NCI-H1092 treated with DMSO at 0.1 percent for 48 hours (cell line): ENCODE measurements around the gene NTNG1.
A peak's percentile ranks its signal among the peaks of the same experiment; 100 is the strongest.
"Not testable (repeated sequence)": the region's sequence is repeated elsewhere in the genome, so short reads cannot be mapped to it uniquely, and the experiment has no call there.

Experiments used
- DNase-seq: peaks from one replicate; lab custom pipeline; 2025; lab: John Stamatoyannopoulos, UW

Gene NTNG1

GRCh38 chr1:107140703-107141490 is at the start of gene NTNG1:
Gene NTNG1, plus strand, starts transcription at chr1:107141039.
- DNase-seq: no peak

- no peak for DNase-seq
Observed at GRCh38 chr1:107091418-107091817, 49.4 kb upstream of the NTNG1 start.

DNA sequence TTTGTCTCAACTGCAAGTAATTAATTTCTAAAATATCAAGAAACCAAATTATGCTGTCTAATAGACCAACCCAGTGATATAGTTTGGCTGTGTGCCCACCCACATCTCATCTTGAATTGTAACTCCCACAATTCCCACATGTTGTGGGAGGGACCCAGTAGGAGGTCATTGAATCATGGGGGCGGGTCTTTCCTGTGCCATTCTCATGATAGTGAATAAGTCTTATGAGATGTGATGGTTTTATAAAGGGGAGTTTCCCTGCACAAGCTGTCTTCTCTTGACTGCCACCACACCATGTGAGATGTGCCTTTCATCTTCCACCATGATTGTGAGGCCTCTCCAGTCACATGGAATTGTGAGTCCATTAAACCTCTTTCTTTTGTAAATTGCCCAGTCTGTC is 47.4 kb upstream of the NTNG1 start:
- DNase-seq: not testable (repeated sequence)

DNA sequence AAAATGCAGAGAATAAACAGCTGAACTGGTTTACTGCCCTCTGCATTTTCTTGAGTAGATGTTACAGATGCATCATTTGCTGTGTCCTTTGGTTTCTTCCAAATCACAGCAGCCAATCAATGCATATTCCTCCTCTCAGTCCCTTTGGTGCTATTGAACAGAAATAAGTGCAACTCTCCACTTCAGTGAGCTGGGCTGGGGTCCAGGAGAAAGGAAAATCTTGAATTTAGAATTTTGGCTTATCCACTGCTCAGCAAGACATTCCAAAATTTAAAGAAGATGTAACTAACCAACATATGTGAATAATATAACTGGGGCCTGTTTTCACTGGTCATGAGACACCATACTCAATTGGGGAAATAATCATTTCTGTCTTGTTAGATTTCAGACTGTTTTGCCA is 45.2 kb upstream of the NTNG1 start:
- no peak for DNase-seq

DNA sequence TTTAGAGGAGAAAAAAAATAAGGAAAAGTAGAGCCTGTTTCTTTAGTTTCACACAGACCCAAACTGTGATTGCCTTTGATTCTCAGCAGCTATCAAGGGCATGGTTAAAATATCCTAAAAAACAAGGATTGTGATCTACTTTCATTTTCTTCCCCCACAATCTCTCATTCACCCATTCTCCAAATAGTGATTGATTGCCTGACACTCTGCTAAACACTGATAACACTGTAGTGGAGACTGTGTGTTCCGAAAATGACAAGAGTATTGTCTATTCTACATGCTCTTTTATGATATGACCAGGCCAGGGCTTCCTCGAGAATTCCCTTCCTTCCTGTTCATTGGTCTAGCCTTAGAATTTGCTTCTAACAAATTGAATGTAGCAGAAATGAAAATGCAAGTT is 44.1 kb upstream of the NTNG1 start:
- DNase-seq: no peak

GRCh38 chr1:107098961-107099360 is 41.9 kb upstream of the NTNG1 start:
- no peak for DNase-seq

GRCh38 chr1:107100331-107100984 is 40.4 kb upstream of the NTNG1 start:
- DNase-seq: no peak

GRCh38 chr1:107105914-107106313 is 34.9 kb upstream of the NTNG1 start:
- DNase-seq: no peak

DNA sequence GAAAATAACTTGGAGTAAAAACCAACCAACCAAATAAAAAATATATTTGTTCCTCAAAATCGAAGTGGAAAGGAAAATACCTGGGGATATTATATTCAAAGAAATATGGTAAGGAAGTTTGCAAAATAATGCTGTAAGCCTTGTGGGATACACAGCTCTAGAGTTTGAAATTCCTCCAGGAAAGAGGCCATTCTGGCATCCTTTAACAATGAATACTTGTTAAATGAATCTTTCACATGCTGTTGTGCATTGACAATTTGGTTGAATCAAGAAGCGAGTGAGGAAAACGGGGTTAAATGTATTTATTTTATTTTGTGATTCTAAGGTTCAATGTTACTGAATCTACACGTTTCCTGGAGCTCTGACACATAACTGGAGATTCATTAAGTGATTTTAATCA is 30.5 kb upstream of the NTNG1 start:
- no peak for DNase-seq

DNA sequence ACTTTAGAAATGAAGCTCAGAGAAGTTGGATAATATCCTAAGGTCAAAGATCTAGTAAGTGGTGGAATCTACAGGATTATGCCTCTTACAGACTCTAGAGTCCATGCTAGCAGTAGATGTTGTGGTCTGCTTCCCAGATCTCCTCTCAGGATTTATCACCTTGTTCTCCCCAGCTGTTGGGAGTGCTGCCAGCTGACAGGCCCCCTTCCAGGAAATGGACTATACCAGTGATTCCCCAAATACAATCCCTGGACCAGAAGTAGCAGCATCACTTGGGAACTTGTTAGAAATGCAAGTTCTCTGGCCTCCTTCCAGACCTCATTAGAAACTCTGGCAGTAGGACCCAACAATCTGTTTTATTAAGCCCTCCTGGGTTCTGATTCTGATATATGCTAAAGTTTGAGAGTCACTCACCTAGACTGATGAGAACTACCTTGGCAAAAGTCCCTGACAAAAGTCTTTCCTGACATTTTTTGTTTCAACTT is 24.5 kb upstream of the NTNG1 start:
- no peak for DNase-seq

GRCh38 chr1:107122225-107122624 is 18.6 kb upstream of the NTNG1 start:
- DNase-seq: no peak

GRCh38 chr1:107123741-107124140 is 17.1 kb upstream of the NTNG1 start:
- DNase-seq: no peak

DNA sequence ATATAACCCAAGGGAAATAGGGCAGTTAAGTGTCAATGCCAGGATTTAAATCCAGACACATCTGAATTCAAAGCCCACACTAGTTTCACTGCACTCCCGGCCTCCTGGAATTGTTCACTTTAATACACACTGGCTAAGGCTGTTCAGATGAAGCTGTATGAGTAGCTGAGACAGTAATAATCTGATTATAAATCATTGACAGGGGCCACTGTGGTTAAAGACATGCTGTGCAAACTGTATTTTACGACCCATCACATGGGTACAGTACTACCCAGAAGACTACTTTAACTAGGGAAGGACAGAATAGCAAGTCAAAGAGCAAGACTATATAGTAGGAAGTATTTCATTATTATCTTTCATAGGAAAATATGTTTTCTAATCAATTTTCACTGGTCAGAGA is 16.1 kb upstream of the NTNG1 start:
- no peak for DNase-seq

GRCh38 chr1:107132195-107132594 is 8.6 kb upstream of the NTNG1 start:
- DNase-seq: no peak

GRCh38 chr1:107132780-107133179 is 8.1 kb upstream of the NTNG1 start:
- DNase-seq: no peak

DNA sequence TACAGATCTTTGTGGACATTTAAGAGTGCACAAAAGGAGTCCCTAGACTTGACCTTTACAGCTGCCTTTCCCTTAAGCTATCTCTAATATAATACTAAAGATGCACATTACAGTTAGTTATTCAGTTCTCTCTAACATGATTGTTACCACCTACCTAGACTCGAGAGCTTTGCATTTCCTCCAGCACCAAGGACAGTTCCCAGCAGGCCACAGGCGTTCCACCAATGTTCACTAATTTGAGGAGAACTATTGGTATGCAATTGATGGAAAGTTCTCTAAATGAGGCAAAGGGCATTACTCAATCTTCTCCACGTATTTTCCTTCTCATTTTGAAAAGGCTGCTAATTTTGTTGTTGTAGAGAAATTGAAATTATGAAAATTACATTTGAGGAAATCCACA is 5.4 kb upstream of the NTNG1 start:
- DNase-seq: no peak

DNA sequence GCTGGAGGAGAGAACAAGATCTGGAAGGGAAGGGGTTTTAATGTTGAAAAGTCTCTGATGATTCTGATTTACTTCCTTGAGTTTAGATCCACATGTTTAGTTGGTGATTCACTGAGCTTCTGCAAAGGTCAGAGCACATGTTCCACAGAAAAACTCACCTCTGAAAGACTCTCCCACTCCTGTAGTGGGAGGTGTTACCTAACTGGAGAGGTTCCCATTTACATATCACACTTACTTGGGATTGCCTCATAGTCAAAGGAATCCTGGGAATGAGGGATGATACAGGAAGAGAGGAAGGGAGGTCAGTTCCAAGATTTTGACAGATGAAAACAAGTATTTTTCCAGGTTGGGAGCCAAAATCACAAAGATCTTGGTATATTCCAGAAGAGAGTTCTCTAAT is 2.7 kb upstream of the NTNG1 start:
- DNase-seq: no peak

DNA sequence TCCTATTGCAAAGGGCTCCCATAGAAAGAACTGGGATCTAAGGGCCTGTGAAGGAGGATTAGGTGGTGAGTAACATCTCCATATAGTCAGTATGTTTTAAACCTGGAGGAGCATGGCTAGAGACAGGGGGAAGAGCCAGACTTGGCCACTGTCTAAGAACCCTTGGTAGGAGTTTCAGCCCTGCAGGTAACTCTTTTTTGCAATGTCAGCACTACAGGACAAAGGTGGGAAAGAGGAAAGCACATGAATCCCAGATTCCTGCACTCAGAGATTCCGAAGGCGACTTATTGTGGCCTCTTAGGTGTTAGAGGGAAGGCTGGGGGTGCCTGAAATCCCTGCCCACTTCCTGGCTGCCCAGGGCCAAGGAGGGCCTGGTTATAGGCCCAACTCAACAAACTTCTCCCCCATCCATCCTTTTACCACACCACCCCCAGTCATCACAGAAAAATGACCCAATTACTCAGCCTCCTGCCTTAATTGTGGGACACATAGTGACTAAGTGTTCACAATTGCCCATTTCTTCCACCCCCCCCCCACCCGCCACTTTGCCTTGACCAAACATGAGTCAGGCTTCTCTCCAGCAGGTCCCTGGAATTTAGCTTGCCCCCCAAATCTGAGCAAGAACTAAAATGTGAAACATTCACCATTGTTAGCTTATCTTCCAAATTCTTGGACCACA is 1.9 kb upstream of the NTNG1 start:
- no peak for DNase-seq

DNA sequence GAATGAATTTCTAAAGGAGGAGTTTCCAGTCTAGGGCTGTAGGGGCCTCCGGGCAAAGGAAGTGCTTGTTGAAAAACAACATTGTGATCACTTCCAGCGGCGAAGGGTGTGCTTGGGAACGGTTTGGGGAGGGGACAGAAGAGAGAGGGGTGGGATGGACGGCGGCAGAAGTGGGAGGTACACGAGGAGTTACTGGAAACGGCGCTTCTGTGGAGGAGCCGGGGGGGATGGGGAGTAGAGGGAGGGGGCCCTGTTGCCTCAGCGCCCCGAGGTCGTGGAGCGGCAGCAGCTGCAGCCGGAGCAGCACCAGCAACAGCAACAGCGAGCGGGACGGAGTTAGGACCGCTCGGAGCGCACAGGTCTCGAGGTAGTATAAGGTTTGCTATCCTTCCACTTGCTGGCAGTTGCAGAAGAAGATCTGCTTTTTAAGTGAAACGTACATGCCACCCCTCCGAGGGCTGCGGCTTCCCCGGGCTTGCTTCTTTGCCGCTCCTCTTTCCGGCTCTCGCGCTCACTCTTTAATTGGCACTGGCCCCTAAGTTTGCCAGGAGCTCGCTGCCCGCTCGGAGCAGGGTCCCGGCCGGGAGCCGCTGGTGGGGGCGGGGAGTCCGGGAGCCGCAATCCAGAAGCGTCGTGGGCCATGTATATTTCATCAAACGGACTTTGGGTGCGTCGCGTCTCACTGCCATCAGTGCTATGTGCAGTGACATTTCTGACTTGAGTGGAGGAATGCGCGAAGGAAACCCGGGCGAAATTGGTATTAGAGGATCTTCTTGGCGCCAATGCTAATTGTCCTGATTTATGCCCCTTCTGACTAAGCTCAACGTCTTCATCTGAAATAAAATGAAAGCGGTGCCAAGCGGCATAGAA is 771 bp upstream of the NTNG1 start:
- DNase-seq: no peak

- DNase-seq: peak; percentile 79
Observed at GRCh38 chr1:107141491-107142126, 770 bp downstream of the NTNG1 start.

DNA sequence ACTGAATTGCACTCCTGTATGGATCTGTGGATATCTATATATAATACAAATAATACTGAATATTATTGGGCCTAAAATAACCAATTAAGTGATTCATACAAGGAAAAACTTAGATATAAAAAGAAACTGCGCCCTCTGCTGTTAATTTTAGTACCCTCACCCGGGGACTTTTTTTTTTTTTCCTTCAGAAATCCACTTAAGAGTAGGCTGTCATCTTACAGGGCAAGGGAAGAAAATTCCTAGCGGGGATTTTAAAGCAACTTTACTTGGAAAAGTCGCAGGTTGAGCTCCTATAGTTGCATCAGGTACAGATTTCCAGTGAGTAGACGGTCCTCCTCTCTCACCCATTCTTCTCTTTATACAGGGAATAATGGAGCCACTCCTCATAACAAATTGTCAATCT is 1.3 kb downstream of the NTNG1 start:
- peak; percentile 79 for DNase-seq

DNA sequence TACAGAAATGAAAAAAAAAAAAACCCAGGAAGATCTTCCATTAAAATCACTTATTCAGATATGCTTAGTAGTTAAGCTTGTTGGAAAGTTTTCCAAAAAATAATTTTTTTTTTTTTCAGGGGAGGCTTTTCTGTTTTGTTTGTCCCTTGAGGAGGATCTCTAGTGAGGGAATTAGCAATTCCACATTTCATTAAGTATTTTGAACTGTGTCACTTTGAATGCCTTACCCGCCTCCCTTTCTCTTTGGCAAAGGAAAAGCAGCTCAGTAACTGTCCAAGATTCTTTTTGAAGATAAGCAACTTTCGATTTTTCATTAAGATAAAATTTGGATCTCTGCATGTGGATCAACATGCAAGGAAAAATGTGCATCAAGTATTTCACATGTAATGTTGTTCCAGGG is 1.8 kb downstream of the NTNG1 start:
- no peak for DNase-seq
